Astrocyte (in vitro differentiated cells and primary cell): ENCODE results near the gene DDAH1. TPM values are rescaled to one million over a fixed set of nuclear protein-coding genes. Genes with fewer than 3 reads are reported as not detected.
A peak's percentile ranks its signal among the peaks of the same experiment; 100 is the strongest.

Experiments
- DNase-seq: peaks from one replicate; pipeline ENCODE4 v3.0.0-alpha.2; 2010; ENCODE audit warnings: low read depth
- FAIRE-seq: peaks from 2 replicates; lab custom pipeline; 2011; peaks lifted over from hg19 to GRCh38; lab: Jason Lieb, UNC
- H2AFZ ChIP-seq: 2 replicates; pipeline ENCODE4 v1.6.0; 2012; ENCODE audit warnings: low read depth, low read length, inconsistent platforms
- H3K27ac ChIP-seq: 2 replicates; pipeline ENCODE4 v1.5.1; 2011; ENCODE audit warnings: low read depth, low read length, inconsistent platforms
- H3K27me3 ChIP-seq: 2 replicates; pipeline ENCODE4 v1.6.0; 2011; ENCODE audit warnings: low read length, inconsistent platforms; ENCODE audit not compliant: insufficient read depth
- H3K36me3 ChIP-seq: 2 replicates; pipeline ENCODE4 v1.5.1; 2011; ENCODE audit warnings: low read length, inconsistent platforms; ENCODE audit not compliant: insufficient read depth
- H3K4me1 ChIP-seq: 2 replicates; pipeline ENCODE4 v1.5.1; 2011; ENCODE audit warnings: low read length, inconsistent platforms; ENCODE audit not compliant: insufficient read depth
- H3K4me2 ChIP-seq: 2 replicates; pipeline ENCODE4 v1.6.0; 2012; ENCODE audit warnings: low read length, inconsistent platforms
- H3K4me3 ChIP-seq: 2 replicates; pipeline ENCODE4 v1.5.1; 2011; ENCODE audit warnings: low read depth, mild to moderate bottlenecking, low read length, inconsistent platforms; ENCODE audit not compliant: insufficient read depth
- H3K79me2 ChIP-seq: 2 replicates; pipeline ENCODE4 v1.6.0; 2012; ENCODE audit warnings: mild to moderate bottlenecking, low read length, inconsistent platforms; ENCODE audit not compliant: insufficient read depth
- H3K9ac ChIP-seq: 2 replicates; pipeline ENCODE4 v1.6.0; 2012; ENCODE audit warnings: mild to moderate bottlenecking, low read length, inconsistent platforms
- H3K9me3 ChIP-seq: 2 replicates; pipeline ENCODE4 v1.5.1; 2012; ENCODE audit warnings: low read depth, mild to moderate bottlenecking, low read length, inconsistent platforms; ENCODE audit not compliant: insufficient read depth
- H4K20me1 ChIP-seq: 2 replicates; pipeline ENCODE4 v1.6.0; 2012; ENCODE audit warnings: low read length, inconsistent platforms; ENCODE audit not compliant: insufficient read depth
- H3K27ac Mint-ChIP-seq: one replicate; pipeline ENCODE4 v1.8.0; 2021; ENCODE audit warnings: mild to moderate bottlenecking, mixed read lengths; ENCODE audit not compliant: unreplicated experiment
- H3K27me3 Mint-ChIP-seq: one replicate; pipeline ENCODE4 v1.8.0; 2021; ENCODE audit warnings: low read depth, mixed read lengths; ENCODE audit not compliant: unreplicated experiment
- H3K36me3 Mint-ChIP-seq: one replicate; pipeline ENCODE4 v1.8.0; 2021; ENCODE audit warnings: low read depth, mixed read lengths; ENCODE audit not compliant: unreplicated experiment
- H3K4me1 Mint-ChIP-seq: one replicate; pipeline ENCODE4 v1.8.0; 2021; ENCODE audit warnings: low read depth, mixed read lengths; ENCODE audit not compliant: unreplicated experiment
- H3K4me3 Mint-ChIP-seq: one replicate; pipeline ENCODE4 v1.8.0; 2021; ENCODE audit warnings: mild to moderate bottlenecking, moderate library complexity, mixed read lengths; ENCODE audit not compliant: unreplicated experiment
- H3K9me3 Mint-ChIP-seq: one replicate; pipeline ENCODE4 v1.8.0; 2021; ENCODE audit warnings: mild to moderate bottlenecking, mixed read lengths; ENCODE audit not compliant: unreplicated experiment
- EZH2 ChIP-seq: IDR thresholded peaks from 2 replicates; pipeline ENCODE4 v1.6.1; 2012; ENCODE audit warnings: mild to moderate bottlenecking, low read length, inconsistent platforms; ENCODE audit not compliant: insufficient read depth
- total RNA-seq: library from RNA; stranded (reverse); gene quantifications from 2 replicates; pipeline ENCODE4 v1.2.1, GENCODE V29; 2021
- TF ChIP-seq, protein P1 (sequence below): IDR thresholded peaks from 2 replicates; pipeline ENCODE4 v1.5.1; 2011; ENCODE audit warnings: low read depth, mild to moderate bottlenecking, inconsistent platforms, low read length, moderate library complexity; ENCODE audit not compliant: insufficient read depth

DDAH1 gene
- total RNA-seq, 1 donor from 2014 or later: 112 TPM

- Mint-ChIP-seq H3K27ac (no peak overlapping the region), H3K36me3 (no peaks in the 10 kb centered on the region), H3K4me1 (peaks cover 38% of the 10 kb centered on the region), H3K9me3 (no peaks in the 10 kb centered on the region), H3K4me3 (peak overlapping the region; percentile 28), H3K27me3 (no peaks in the 10 kb centered on the region)
- Histone ChIP-seq H3K4me2 (no peak overlapping the region), H3K79me2 (no peaks in the 10 kb centered on the region), H3K4me3 (no peak overlapping the region), H3K36me3 (no peaks in the 10 kb centered on the region), H3K9ac (no peak overlapping the region), H3K9me3 (no peaks in the 10 kb centered on the region), H3K27me3 (no peaks in the 10 kb centered on the region), H2AFZ (no peak overlapping the region), H3K4me1 (peaks cover 49% of the 10 kb centered on the region), H4K20me1 (no peaks in the 10 kb centered on the region), H3K27ac (peak overlapping the region; percentile 9)
- DNase-seq (peak; percentile 14), FAIRE-seq (no peak)
- TF ChIP-seq, protein P1, sequence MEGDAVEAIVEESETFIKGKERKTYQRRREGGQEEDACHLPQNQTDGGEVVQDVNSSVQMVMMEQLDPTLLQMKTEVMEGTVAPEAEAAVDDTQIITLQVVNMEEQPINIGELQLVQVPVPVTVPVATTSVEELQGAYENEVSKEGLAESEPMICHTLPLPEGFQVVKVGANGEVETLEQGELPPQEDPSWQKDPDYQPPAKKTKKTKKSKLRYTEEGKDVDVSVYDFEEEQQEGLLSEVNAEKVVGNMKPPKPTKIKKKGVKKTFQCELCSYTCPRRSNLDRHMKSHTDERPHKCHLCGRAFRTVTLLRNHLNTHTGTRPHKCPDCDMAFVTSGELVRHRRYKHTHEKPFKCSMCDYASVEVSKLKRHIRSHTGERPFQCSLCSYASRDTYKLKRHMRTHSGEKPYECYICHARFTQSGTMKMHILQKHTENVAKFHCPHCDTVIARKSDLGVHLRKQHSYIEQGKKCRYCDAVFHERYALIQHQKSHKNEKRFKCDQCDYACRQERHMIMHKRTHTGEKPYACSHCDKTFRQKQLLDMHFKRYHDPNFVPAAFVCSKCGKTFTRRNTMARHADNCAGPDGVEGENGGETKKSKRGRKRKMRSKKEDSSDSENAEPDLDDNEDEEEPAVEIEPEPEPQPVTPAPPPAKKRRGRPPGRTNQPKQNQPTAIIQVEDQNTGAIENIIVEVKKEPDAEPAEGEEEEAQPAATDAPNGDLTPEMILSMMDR: no peak
- no peak for TF ChIP-seq EZH2
Observed at GRCh38 chr1:85295654-85296053, 169.3 kb downstream of the DDAH1 start.

DNA sequence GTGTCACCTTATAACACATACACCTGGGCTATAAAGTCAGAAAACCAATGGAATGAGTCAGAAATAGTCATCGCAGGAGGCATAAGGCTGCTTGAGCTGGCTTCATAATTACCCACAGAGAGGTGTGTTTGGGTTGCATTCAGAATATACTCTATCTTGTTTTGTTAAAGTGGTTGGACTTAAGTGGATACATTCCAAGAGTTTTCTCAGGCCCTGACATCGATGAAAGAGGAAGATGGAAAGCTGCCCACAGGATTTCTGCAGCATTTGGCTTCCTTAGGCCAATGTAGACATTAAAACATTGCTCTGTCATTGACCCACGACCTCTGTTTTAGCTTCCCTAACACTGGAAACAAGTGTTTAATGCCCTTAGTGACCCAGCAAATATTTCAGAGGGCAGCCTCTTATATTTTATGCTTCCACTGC lies 169.9 kb downstream of the DDAH1 start:
- no peak overlapping the region for H2AFZ ChIP-seq
- H3K4me3 ChIP-seq: no peak overlapping the region
- no peaks in the 10 kb centered on the region for H3K9me3 ChIP-seq
- FAIRE-seq (no peak), DNase-seq (peak; percentile 80)
- H3K36me3 ChIP-seq: no peaks in the 10 kb centered on the region
- no peaks in the 10 kb centered on the region for H3K27me3 Mint-ChIP-seq
- no peaks in the 10 kb centered on the region for H3K36me3 Mint-ChIP-seq
- no peak overlapping the region for H3K4me3 Mint-ChIP-seq
- peak overlapping the region; percentile 8 for H3K4me2 ChIP-seq
- no peak for TF ChIP-seq EZH2
- TF ChIP-seq, protein P1: no peak
- no peak overlapping the region for H3K9ac ChIP-seq
- H3K9me3 Mint-ChIP-seq: no peaks in the 10 kb centered on the region
- peak overlapping the region; percentile 9 for H3K27ac ChIP-seq
- peaks cover 45% of the 10 kb centered on the region for H3K4me1 Mint-ChIP-seq
- no peaks in the 10 kb centered on the region for H3K79me2 ChIP-seq
- H3K4me1 ChIP-seq: peaks cover 56% of the 10 kb centered on the region
- no peak overlapping the region for H3K27ac Mint-ChIP-seq
- H4K20me1 ChIP-seq: no peaks in the 10 kb centered on the region
- no peaks in the 10 kb centered on the region for H3K27me3 ChIP-seq

DNA sequence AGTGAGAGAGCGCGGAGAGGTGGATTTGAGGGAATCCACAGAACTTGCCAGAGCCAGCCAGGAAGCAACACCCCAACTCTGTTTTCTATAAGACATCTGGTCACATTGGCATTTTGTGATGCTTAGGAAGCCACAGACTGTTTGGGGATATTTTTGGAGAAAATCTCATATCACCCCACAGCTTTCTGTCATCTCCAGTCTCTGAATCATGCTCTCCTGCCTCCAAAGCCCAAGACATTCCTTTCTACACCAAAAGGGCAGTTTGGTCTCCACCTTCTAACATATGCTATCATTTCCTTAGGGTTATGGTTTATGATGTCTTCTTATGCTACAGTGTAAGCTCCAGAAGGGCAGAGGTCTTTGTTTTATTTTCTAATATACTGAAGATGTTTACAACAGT lies 174.1 kb downstream of the DDAH1 start:
- Mint-ChIP-seq H3K36me3 (no peaks in the 10 kb centered on the region), H3K27ac (peak overlapping the region; percentile 75)

More for the DNA sequence above, 174.1 kb downstream of the DDAH1 start:
- Mint-ChIP-seq H3K4me3 (no peak overlapping the region), H3K9me3 (no peaks in the 10 kb centered on the region), H3K4me1 (peaks cover 30% of the 10 kb centered on the region), H3K27me3 (no peaks in the 10 kb centered on the region)
- H3K4me1 ChIP-seq: peaks cover 38% of the 10 kb centered on the region
- H3K27me3 ChIP-seq: no peaks in the 10 kb centered on the region
- no peak overlapping the region for H3K4me3 ChIP-seq
- H4K20me1 ChIP-seq: no peaks in the 10 kb centered on the region
- H2AFZ ChIP-seq: no peak overlapping the region
- peak overlapping the region; percentile 31 for H3K4me2 ChIP-seq
- H3K27ac ChIP-seq: peak overlapping the region; percentile 20
- no peaks in the 10 kb centered on the region for H3K9me3 ChIP-seq
- FAIRE-seq (peak; percentile 52), DNase-seq (peak; percentile 54)
- H3K9ac ChIP-seq: no peak overlapping the region
- no peaks in the 10 kb centered on the region for H3K36me3 ChIP-seq
- TF ChIP-seq, protein P1: no peak
- TF ChIP-seq EZH2: no peak
- no peaks in the 10 kb centered on the region for H3K79me2 ChIP-seq
